Inflammatory macrophage (primary cell): ENCODE results near the gene MEIS2.

Source experiments
- DNase-seq, 2 donors: peaks; one replicate each; pipeline ENCODE4 v3.0.0-alpha.2; 2020 to 2022
- total RNA-seq, 18 experiments: gene quantifications; one replicate each; lab custom pipeline; 2026; ENCODE audit warnings: mixed read lengths in 6 of 18, inconsistent platforms in 2 of 18; lab: John Stamatoyannopoulos, UW

The MEIS2 gene
- 0 to 0.68 (median 0.13) reads per million in 18 experiments for total RNA-seq

DNA sequence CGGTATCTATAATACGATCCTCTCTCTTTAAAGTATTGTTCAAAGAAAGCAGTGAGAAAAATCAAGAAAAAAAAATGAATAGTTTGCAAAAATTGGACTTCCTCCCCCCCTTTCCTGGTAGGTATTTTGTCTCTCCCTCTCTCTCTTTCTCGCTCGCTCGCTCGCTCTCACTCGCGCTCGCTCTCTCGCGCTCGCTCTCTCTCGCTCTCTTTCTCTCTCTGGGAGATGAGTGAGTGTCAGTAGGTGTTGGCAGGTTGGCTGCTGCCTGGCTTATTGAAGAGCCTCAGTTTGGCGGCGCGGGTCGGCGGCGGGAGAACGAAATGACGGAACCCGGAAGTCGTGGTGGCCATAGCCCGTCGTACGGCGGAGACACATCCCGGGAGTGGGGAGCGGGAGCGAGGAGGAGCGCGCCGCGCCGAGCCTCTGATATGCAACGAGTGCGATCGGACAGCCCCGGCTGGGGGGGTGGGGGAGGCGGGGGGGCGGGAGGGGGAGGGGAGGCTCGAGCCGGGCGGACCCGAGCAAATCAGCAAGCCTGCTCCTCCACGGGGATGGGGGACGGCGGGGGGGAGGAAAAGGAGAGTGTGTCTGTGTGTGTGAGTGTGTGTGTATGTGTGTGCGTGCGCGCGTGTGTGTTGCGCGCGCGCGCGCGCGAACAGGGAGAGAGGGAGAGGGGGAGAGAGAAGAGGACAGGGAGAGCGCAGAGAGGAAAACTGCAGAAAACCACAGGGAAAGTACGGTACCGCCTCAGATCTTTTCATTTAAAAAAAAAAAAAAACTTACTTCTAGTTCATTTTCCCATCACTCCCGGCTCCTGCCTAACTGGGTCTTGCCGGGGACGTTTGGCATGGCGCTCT lies at the start of gene MEIS2:
TSS of gene MEIS2 (minus strand) at position 441 of the 857 bp plus-strand sequence. CDS start 1,083 bp downstream, outside the sequence.
- peak in 1 of 2 donors; percentile 8 for DNase-seq

DNA sequence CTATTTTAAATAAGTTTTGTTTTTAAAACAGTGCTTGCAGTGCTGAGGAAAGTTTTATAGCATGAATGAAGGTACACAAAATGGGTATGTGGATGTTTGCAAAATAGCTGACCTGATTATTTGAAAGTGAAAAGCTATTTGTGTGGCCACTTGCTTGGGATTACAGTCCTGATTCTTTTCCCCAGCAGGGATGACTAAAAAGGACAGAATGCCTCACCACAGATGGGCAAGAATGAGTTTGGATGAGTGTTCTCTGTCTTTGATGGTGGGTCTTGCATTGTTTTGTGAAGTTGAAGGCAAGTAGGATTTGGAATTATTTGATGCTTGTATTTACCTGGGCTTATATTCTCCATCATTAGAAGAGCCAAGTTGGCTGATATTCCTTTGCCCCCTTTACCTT lies 48.8 kb upstream of the MEIS2 start:
- no peak for DNase-seq

DNA sequence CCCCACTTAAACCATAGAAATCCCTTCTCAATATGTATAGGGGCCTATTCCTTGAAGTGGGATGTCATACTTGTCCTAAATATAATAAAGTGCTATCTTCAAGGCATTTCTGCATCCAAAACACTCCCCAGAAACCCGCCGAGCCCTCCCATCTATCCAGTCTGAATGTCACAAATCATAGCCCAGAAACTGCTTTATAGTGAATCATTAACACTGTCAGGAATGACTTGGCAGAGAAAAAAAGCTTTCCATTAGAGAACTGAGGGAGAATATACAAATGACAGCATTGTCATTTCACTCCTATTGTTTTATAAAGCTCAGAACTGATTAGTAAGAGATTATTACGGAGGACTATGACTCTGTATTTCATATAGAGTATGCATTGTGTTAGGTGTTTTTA lies 48.4 kb upstream of the MEIS2 start:
- no peak for DNase-seq

DNA sequence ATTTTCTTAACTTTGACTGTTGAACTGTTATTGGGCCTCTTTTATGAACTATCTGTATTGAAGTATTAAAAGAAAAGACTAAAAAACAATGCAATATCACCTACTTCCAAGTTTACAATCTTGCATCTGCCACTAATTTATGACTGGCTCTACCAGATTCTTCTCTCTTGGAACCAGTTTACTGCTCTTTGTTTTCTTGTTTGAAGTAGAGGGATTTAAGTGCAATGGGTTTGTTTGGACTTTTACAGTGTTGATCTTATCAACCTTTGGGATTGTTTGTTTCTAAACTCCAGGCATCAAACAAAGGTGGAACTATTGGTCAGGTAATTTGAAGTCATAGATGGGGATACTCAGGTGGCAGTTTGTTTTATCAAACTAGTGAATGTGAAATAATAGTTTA lies 43.0 kb upstream of the MEIS2 start:
- DNase-seq: no peak

DNA sequence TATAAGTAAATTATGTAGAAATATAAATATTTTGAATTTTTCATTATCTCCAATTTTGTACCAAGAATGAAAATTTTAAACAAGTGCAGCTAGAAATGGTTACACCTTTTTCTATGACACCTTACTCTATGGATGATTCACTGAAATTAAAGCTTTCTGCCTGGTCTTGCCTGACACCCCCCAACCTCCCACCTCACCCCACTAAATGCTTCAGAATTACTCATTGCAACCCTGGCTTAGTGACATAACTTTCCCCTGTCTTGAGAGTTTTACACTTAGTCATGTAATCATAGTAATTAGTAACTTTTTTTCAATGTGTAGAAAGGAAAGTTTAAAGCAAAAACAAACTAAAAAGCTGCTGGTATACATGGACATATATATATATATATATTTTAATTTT lies 42.0 kb upstream of the MEIS2 start:
- DNase-seq: no peak

DNA sequence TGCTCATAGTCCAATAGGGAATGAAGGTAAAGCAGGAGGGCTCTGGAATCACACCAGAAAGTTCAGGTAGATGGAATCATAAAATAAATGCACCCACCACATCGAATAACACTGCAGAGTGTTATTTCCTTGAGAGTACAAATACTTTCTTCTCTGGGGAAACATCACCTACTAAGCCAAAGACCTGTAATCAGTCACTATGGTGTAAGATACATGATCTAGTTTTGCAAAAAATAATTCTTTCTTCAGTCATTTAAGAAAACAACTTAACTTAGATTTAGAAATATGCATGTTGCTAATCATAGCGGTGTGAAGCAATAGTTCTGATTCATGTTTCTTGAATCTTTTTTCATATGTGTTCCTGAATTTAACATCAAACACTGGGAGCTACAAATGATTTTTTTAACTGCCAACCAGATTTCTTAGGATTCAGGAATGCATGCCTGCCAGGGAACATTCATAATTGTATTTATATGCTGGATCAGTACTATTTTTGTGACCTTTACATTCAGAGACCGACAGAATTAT lies 40.2 kb upstream of the MEIS2 start:
- no peak for DNase-seq

DNA sequence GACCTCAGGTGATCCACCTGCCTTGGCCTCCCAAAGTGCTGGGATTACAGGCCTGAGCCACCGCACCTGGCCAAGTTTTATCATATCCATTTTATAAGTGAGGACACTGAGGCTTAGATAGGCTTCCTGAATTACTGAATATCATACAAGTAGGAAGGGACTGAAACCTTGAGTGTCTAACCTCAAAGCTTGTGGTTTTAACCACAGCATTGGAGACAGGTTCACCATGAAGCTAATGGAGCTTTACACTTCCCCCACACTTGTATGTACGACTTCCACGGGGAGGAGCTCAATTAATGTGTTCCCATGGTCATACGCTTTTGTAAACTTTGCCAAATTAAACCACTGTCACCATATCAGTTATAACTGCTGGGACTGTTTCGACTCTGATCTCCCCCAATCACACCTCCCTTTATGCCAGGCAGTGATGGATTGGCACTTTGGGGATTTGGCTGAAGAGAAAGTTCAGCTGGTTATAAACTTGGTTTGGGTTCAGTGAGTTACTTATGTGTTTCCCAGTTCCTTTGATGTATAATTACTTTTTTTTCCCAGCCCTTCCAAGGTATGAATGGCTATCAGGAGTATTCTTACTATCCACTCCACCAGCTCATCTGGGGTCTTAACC lies 38.4 kb upstream of the MEIS2 start:
- DNase-seq: no peak

DNA sequence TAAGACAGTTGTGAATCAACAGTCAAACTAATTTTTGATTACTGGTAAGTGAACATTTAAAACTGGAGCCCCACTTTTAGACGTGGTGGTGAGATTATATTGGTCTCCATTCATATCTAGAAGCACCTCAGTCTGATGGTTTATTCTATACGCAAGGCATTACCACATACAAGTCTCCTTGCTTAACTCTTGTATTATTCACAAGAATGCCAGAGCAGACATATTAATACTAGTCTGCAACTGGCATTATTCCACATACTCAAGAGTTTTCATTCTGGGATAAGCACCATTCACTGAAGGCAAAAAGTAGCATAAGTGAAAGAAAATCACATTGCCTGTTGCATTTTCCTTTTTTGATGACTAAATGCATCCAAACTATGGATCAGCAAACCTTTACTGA lies 36.9 kb upstream of the MEIS2 start:
- no peak for DNase-seq

DNA sequence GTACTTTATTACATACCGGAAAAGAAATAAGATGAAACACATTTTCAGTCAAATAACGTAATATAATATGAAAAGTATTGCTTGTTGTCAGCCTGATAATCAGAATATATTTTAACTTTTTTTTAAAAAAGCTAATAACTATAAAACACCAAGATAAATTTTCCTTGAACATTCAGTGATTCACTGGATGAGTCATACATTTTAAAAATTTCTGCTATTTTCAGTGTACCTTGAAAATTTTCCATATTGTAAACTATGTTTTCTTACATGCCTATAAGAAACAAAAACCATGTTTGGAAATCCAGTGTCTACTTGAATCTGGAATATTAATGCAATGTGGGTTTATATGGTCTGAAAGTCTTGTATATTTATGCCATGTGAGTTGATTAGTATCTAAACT lies 36.3 kb upstream of the MEIS2 start:
- no peak for DNase-seq

DNA sequence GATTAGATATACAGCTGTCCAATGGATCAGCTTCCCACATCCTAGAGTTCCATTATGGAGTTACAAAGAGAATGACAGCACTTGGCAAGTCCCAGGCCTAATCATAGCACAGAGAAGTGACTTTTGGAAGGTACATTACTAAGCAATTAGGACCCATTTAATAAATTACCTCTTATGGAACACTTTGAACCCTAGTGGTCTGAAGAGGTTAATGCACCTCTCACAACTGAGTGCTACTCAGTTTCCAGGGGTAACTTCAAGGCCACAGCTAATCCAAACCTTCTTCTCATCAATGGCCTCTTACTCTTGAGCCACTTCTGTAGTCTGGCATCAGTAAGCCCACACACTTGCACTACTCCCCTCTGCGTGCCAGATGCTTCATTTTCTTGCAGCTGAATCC lies 34.9 kb upstream of the MEIS2 start:
- no peak for DNase-seq

DNA sequence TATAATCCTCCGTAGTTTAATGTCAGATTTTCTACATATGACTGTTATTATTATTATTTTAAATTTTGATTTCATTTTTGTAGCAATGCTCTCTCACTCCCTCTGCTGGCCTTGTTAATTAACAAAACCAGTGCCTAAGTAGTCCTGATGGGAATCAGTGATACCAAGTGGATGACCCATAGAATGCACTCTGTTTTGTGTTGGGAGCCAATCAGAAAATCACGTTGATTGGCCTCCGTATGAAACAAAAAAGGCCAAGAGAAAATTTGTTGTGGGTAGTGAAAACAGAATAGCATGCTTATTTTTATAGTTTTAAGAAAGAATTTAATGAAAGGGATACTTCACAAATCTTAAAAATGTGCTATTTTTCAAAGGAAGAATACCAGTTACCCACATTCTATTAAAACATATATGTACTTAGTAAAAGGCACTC lies 34.4 kb upstream of the MEIS2 start:
- peak; percentile 19 for DNase-seq

DNA sequence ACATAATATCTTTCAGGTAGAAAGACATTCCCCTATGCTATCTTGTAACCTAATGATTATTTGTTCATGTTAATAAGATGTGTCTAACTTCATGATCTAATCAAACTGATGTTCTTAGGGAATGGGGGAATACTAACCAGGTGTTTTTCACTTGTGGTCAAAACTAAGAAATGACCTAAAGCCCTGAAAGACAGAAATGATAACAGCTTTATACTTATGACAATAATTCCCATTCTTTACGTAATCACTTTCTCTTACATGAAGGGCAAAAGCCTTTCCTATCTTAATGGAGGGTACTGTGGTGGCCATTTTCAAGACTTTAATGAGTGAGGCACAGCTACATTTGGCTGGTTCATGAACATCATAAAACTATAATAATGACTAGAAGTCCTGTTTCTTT lies 33.9 kb upstream of the MEIS2 start:
- no peak for DNase-seq

DNA sequence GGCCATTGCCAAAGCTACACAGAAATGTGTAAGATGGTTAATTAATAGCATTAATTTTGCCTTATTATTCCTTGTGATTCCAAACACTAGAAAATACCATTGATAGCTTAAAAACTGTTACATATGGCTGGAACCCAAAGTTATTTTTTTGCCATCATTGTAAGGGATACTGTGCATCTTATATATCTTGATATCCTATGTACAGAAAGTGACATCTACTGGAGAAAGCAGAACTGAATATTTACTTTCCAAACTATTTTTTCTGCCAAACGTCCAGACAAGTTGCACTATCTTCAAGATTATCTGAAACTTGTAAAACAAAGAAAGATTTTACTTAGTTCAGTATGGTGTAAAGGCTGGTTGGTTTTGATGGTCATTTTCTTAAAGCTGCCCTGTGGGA lies 33.3 kb upstream of the MEIS2 start:
- DNase-seq: no peak

DNA sequence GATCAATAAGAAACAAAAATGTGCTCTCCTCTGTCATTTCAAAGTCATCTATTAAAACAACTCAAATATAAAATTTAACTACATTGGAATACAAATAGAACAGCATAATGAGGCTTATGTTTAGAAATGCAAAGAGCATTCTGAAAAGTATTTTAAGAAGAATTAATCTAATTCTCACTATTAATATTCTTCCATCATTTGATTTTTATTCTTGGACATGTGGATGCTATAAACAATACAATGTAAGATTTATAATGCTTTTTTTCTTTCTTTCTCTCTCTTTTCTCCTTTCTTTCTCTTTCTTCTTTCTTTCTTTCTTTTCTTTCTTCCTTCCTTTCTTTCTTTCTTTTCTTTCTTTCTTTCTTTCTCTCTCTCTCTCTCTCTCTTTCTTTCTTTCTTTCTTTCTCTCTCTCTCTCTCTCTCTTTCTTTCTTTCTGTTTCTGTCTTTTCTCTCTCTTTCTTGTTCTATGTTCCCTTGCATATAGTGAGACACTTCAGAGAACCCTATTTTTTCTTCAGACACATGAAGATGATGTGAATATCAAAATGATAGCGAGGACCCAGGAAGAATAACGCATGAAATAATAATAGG lies 32.6 kb upstream of the MEIS2 start:
- DNase-seq: no peak

DNA sequence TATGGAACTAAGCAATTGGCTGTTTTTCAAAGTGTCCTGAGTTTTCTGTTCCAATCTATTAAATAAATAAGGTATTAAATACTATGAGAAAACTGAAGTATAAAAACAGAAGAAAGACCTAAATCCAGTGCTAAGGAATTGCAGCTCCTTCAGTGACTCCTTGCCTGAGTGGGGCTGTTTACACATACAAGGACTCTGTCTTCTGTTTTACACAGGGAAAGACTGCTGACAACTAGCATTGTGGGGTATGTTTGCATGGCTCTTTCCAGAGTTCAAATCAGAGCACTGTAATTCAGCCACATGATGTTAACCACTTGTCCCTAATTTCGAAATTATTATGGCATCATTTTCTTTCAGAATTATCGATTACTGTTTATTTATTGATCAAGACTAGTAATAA lies 31.3 kb upstream of the MEIS2 start:
- DNase-seq: no peak

DNA sequence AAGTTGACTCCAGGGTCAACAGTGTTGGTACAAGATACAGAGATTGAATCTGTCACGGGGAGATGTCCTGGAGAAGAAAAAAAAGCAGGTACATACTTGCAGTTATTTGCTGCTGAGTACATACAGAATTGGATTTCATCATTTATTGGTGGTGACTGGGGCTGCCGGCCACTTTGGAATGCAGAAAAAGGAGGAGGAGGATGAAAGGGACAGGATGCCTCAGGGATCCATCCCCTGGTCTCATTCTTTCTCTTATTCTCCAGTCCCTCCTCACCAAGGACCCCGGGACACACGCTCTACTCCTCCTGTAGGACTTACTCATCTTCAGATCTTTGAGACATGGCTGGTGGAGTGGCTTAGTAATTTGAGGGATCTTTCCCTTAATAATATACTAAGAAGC lies 30.0 kb upstream of the MEIS2 start:
- DNase-seq: no peak

DNA sequence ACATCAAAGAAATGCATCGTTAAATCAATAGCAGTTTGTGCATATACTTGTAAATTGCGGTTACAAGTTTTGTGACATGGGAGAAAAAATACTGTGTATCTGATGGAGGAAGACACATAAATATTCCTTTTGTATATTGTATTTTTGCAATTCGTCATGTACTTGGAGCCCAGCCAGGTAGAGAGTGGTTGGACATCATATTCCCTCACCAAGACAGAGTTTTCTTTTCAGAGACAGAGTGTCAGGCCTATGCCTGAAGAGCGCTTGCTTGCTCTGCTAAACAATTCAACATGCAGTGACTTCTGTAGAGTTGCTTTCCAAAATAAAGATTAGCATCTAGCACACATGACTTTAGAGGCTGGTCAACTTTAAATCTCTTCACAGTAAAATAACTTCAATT lies 24.8 kb upstream of the MEIS2 start:
- DNase-seq: no peak

DNA sequence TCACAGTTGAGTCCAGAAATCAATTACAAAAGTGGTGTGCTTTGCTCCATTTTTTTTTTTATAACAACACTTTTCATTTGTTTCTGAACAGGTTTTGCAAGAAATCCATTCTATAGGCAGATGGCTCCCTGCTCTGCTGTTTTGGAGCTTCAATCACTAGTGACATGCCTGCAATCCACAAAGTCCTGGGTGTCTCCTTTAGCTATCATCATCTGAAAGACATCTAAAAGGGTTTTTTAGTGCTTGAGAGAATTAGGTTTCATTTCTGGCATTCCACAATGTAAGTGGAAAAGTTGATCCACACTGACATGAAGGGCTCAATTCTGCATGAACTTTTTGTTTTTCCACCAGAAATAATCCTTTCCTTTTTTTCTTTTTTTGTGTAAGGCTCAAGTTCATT lies 24.0 kb upstream of the MEIS2 start:
- no peak for DNase-seq

DNA sequence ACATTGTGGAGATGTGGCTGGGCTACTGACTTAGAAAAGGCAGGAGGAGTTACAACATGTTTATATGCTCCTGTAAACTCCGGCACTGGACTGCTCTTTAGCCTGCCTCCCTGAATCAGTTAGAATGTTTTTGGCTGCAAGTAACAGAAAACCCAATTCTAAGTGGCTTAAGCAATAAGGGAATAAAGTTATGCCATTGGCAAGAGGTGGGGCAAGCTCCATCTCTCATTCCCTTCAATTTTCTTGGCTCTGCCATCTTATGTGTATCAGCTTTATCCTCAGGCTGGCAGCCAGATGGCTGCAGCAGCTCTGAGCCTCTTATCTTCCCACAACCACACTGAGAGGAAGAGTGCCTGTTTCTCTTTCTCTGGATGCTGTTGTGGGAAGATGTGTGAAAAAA lies 22.4 kb upstream of the MEIS2 start:
- DNase-seq: no peak

DNA sequence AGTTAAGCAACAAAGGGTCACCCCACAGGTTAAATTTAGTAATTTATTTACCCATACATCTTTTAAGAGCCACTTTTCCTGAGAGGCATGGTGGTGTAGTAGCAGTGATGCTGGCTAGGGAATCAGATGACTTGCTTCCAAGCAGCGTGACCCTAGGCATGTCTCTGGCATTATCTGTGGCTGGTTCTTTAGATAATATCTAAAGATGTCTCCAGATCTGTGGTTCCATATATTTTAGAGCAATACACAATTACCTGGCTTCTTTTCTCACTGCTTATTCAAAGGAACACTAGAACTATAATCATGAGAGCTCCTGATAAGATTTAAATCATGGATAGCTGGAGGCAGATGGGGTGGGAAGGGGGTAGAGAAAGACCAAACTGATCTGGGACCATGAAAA lies 21.1 kb upstream of the MEIS2 start:
- no peak for DNase-seq

DNA sequence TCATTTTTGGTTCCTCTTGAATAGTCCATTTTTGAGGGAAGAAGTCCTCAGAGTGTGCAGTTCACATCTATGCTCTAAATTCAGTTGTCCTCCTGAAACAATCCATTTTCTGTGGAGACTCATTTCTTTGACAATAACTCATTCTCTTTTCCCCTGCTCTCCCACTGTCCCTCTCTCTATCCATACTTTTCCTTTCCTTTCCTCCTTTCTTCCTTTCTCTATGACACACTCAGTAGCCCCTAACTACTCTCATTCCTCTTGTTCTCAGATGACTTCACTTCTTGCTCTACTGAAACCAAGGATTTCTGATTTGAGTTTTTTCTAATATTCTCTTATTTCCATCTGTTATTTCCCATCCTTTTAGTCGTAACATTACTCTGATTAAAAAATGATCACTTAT lies 16.7 kb upstream of the MEIS2 start:
- no peak for DNase-seq

DNA sequence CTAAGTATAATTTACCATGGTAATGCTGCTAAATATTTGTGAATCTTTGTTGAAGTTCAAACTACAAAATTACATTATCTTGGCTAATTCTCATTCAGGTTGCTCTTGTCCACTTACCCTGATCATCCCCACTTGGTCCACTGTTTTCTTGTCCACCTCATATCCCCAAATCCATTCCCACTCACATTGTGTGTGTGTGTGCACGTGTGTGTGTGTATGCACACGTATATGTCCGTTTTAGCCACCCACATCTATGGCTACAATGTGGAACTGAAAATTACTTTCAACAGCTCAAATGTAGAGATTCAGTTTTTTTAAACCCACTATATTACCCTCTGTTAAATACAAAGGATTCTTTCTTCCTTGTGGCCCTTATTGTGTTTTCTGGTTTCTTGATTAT lies 15.2 kb upstream of the MEIS2 start:
- DNase-seq: no peak

DNA sequence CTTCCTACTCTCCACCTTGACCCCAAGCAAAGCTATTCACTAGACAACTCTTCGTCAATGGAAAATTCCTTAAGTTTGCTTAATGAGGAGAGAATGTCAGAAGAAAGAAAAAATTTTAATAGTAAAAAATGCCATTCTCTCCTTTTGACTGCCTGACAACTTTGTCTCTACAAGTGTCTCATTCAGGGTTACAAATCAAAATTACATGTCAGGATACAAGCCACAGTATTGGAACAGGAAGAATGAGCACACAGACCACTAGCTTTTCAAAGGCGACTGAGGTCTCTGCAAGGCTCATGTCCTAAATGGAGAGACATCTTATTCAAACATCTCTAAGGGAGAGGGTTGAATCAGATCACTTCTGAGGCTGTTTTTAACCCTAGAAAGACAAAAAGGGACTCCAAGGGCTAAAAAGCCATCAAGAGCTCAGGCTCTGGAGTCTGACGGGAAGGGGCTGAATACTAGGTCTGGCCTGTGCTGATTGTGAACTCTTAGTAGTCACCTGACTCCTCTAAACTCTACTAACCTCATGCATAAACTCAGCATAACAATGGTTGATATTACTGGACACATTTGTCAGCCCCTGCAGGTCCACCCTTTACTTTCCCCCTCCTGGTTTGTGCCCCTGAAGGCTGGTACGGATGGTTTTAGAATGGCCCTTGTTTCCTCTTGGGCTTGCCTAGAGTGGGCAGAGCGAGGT lies 12.8 kb upstream of the MEIS2 start:
- DNase-seq: no peak
